ACC112 (cell line): ENCODE measurements around the gene NPPC.
"Not testable (repeated sequence)": the region's sequence is repeated elsewhere in the genome, so short reads cannot be mapped to it uniquely, and the experiment has no call there.

Source experiments
- H2AFZ ChIP-seq: fragments of 200-600 bp; sonication (generic); one replicate; pipeline ENCODE4 v1.6.0; 2017; ENCODE audit warnings: antibody characterized with exemption, low read length; ENCODE audit not compliant: unreplicated experiment
- H3K27ac ChIP-seq: fragments of 200-600 bp; sonication (generic); 2 replicates; pipeline ENCODE4 v1.5.1; 2014; ENCODE audit warnings: low read depth, mild to moderate bottlenecking, antibody characterized with exemption, low read length, moderate library complexity
- H3K27me3 ChIP-seq: fragments of 200-600 bp; sonication (generic); 2 replicates; pipeline ENCODE4 v1.6.1; 2014; ENCODE audit warnings: mild to moderate bottlenecking, antibody characterized with exemption, low read length, moderate library complexity, mixed read lengths; ENCODE audit not compliant: insufficient read depth
- H3K36me3 ChIP-seq: fragments of 200-600 bp; sonication (generic); 2 replicates; pipeline ENCODE4 v1.6.1; 2016; ENCODE audit warnings: mild to moderate bottlenecking, antibody characterized with exemption, low read length, moderate library complexity, mixed read lengths; ENCODE audit not compliant: insufficient read depth
- H3K4me1 ChIP-seq: fragments of 200-600 bp; sonication (generic); one replicate; pipeline ENCODE4 v1.6.1; 2016; ENCODE audit warnings: low read length, mixed read lengths; ENCODE audit not compliant: insufficient read depth, unreplicated experiment, control insufficient read depth
- H3K4me3 ChIP-seq: fragments of 200-600 bp; sonication (generic); 2 replicates; pipeline ENCODE4 v1.5.1; 2014; ENCODE audit warnings: mild to moderate bottlenecking, low read depth, low read length
- H3K79me2 ChIP-seq: fragments of 200-600 bp; sonication (generic); one replicate; pipeline ENCODE4 v1.6.0; 2016; ENCODE audit warnings: low read length; ENCODE audit not compliant: control insufficient read depth, unreplicated experiment, insufficient read depth

The NPPC gene

GRCh38 chr2:231919341-231920035 is 6.7 kb downstream of the NPPC start:
- Histone ChIP-seq H3K79me2 (no peaks in the 10 kb centered on the region), H3K27me3 (peaks cover 36% of the 10 kb centered on the region), H3K4me1 (no peaks in the 10 kb centered on the region), H3K4me3 (no peak overlapping the region), H3K36me3 (no peaks in the 10 kb centered on the region), H2AFZ (no peak overlapping the region), H3K27ac (no peak overlapping the region)

GRCh38 chr2:231918501-231919330 is 7.5 kb downstream of the NPPC start:
- Histone ChIP-seq H3K27me3 (peaks cover 29% of the 10 kb centered on the region), H3K27ac (no peak overlapping the region), H3K36me3 (no peaks in the 10 kb centered on the region), H3K4me1 (no peaks in the 10 kb centered on the region), H2AFZ (no peak overlapping the region), H3K4me3 (no peak overlapping the region), H3K79me2 (no peaks in the 10 kb centered on the region)

- Histone ChIP-seq H3K36me3 (no peaks in the 10 kb centered on the region), H3K4me1 (no peaks in the 10 kb centered on the region), H3K27ac (no peak overlapping the region), H3K79me2 (no peaks in the 10 kb centered on the region), H2AFZ (no peak overlapping the region), H3K4me3 (no peak overlapping the region), H3K27me3 (peaks cover 17% of the 10 kb centered on the region)
Measured at GRCh38 chr2:231917280-231918066, 8.7 kb downstream of the NPPC start.

- Histone ChIP-seq H3K36me3 (no peaks in the 10 kb centered on the region), H3K27ac (no peak overlapping the region), H3K79me2 (no peaks in the 10 kb centered on the region), H3K4me1 (no peaks in the 10 kb centered on the region), H3K4me3 (no peak overlapping the region), H2AFZ (no peak overlapping the region), H3K27me3 (peaks cover 7% of the 10 kb centered on the region; the same call in 1 of the 2 replicates)
Measured at GRCh38 chr2:231914077-231914690, 12.0 kb downstream of the NPPC start.

- Histone ChIP-seq H2AFZ (no peak overlapping the region), H3K4me3 (no peak overlapping the region), H3K27me3 (no peaks in the 10 kb centered on the region), H3K79me2 (no peaks in the 10 kb centered on the region), H3K4me1 (no peaks in the 10 kb centered on the region), H3K36me3 (no peaks in the 10 kb centered on the region), H3K27ac (no peak overlapping the region)
Measured at GRCh38 chr2:231911381-231911780, 14.8 kb downstream of the NPPC start.

GRCh38 chr2:231910771-231911170 is 15.4 kb downstream of the NPPC start:
- Histone ChIP-seq H3K27me3 (no peaks in the 10 kb centered on the region), H2AFZ (no peak overlapping the region), H3K4me3 (no peak overlapping the region)

GRCh38 chr2:231910161-231910560 is 16.0 kb downstream of the NPPC start:
- H3K4me1 ChIP-seq, H3K79me2 ChIP-seq, H3K4me3 ChIP-seq, H3K27me3 ChIP-seq, H3K27ac ChIP-seq, H2AFZ ChIP-seq, H3K36me3 ChIP-seq: not testable (repeated sequence)

More at GRCh38 chr2:231910771-231911170, 15.4 kb downstream of the NPPC start:
- Histone ChIP-seq H3K36me3 (no peaks in the 10 kb centered on the region), H3K27ac (no peak overlapping the region), H3K4me1 (no peaks in the 10 kb centered on the region), H3K79me2 (no peaks in the 10 kb centered on the region)

GRCh38 chr2:231909631-231910030 is 16.6 kb downstream of the NPPC start:
- no peak overlapping the region for H2AFZ ChIP-seq
- H3K79me2 ChIP-seq: no peaks in the 10 kb centered on the region
- no peaks in the 10 kb centered on the region for H3K36me3 ChIP-seq
- H3K4me3 ChIP-seq: no peak overlapping the region
- no peak overlapping the region for H3K27ac ChIP-seq
- no peaks in the 10 kb centered on the region for H3K4me1 ChIP-seq
- H3K27me3 ChIP-seq: no peaks in the 10 kb centered on the region

GRCh38 chr2:231908584-231908983 is 17.6 kb downstream of the NPPC start:
- Histone ChIP-seq H3K4me3 (no peak overlapping the region), H3K79me2 (no peaks in the 10 kb centered on the region), H3K4me1 (no peaks in the 10 kb centered on the region), H2AFZ (no peak overlapping the region), H3K36me3 (no peaks in the 10 kb centered on the region), H3K27ac (no peak overlapping the region), H3K27me3 (no peaks in the 10 kb centered on the region)

- H3K4me1 ChIP-seq: no peaks in the 10 kb centered on the region
- H3K79me2 ChIP-seq: no peaks in the 10 kb centered on the region
- H3K27ac ChIP-seq: no peak overlapping the region
- no peaks in the 10 kb centered on the region for H3K27me3 ChIP-seq
- H2AFZ ChIP-seq: no peak overlapping the region
- no peak overlapping the region for H3K4me3 ChIP-seq
- no peaks in the 10 kb centered on the region for H3K36me3 ChIP-seq
Measured at GRCh38 chr2:231907765-231908164, 18.4 kb downstream of the NPPC start.
